GM12891 (cell line): ENCODE measurements around the gene CERS6.

Source experiments
- PAX5 ChIP-seq: IDR thresholded peaks from 2 replicates; pipeline ENCODE4 v1.6.1; 2011; ENCODE audit warnings: low read length, moderate library complexity, mild to moderate bottlenecking; ENCODE audit not compliant: insufficient read depth, severe bottlenecking
- POLR2A ChIP-seq: IDR thresholded peaks from 2 replicates; pipeline ENCODE4 v1.6.1; 2011; ENCODE audit warnings: low read depth, low read length, control low read depth
- POLR2AphosphoS5 ChIP-seq: IDR thresholded peaks from 2 replicates; pipeline ENCODE4 v1.6.1; 2011; ENCODE audit warnings: low read depth, low read length, control low read depth
- POU2F2 ChIP-seq: IDR thresholded peaks from 2 replicates; pipeline ENCODE4 v1.6.1; 2011; ENCODE audit warnings: low read depth, mild to moderate bottlenecking, control low read depth, low read length, moderate library complexity
- SPI1 ChIP-seq: IDR thresholded peaks from 2 replicates; pipeline ENCODE4 v1.6.1; 2011; ENCODE audit warnings: low read depth, low read length, control low read depth
- TAF1 ChIP-seq: IDR thresholded peaks from 2 replicates; pipeline ENCODE4 v1.6.1; 2011; ENCODE audit warnings: low read depth, low read length, control low read depth

GRCh38 chr2:168683996-168684395 lies 227.9 kb downstream of the CERS6 start:
- TF ChIP-seq POLR2AphosphoS5 (no peak), POLR2A (no peak), POU2F2 (no peak), SPI1 (no peak), TAF1 (no peak), PAX5 (no peak)
